Motor neuron (in vitro differentiated cells): ENCODE results near the gene RPS21. TPM values are rescaled to one million over a fixed set of nuclear protein-coding genes. Genes with fewer than 3 reads are reported as not detected.
"Not testable (repeated sequence)": the region's sequence is repeated elsewhere in the genome, so short reads cannot be mapped to it uniquely, and the experiment has no call there.

Experiments used
- ATAC-seq, 8 experiments: fragments of 200-7000 bp; cut with Tn5 transposase; replicated peaks in 6 of 8; 2 replicates each; pipeline ENCODE4 v1.8.0; 2021; ENCODE audit warnings: mild to moderate bottlenecking in 8 of 8, moderate library complexity in 8 of 8
- H3K27ac ChIP-seq, 2 donors: fragments of 250-450 bp; sonication (Bioruptor Pico); 2 replicates each; pipeline ENCODE4 v1.9.0; 2021; ENCODE audit warnings: antibody characterized with exemption in 2 of 2, mild to moderate bottlenecking in 2 of 2, moderate library complexity in 1 of 2
- H3K4me1 ChIP-seq, 2 donors: fragments of 250-450 bp; sonication (Bioruptor Pico); replicated peaks in 1 of 2; 2 replicates each; pipeline ENCODE4 v1.6.1; 2021; ENCODE audit warnings: antibody characterized with exemption in 2 of 2, mild to moderate bottlenecking in 2 of 2, moderate library complexity in 1 of 2
- H3K4me3 ChIP-seq, 5 donors: fragments of 250-450 bp; sonication (Bioruptor Pico); 2 replicates each; pipeline ENCODE4 v1.9.0; 2021; ENCODE audit warnings: antibody characterized with exemption in 5 of 5, mild to moderate bottlenecking in 5 of 5, moderate library complexity in 4 of 5
- WGBS, 10 experiments: fragments of 450-650 bp; shearing (Covaris generic); methylation state at CpG; one replicate each; pipeline ENCODE4 v1.0.0; 2022; 5-methylcytosine and 5-hydroxymethylcytosine counted together
- in situ Hi-C, 9 experiments: fragments of 400-800 bp; cut with MboI; loops; one replicate each; pipeline ENCODE4 v1.15.0; 2021; ENCODE audit warnings: low sequenced_read_pairs in 9 of 9, low pct_unique_long_range_greater_than_20kb in 2 of 9; ENCODE audit not compliant: unreplicated experiment in 9 of 9
- total RNA-seq, 8 experiments: library from RNA; unstranded; fragments of 300-600 nt; gene quantifications; 2 replicates each; pipeline versions ENCODE4 v1.2.3 to v1.2.4, GENCODE V29; 2022

The RPS21 gene
- total RNA-seq, 8 experiments from 2014 or later: 960 to 3,776 (median 2,338) TPM

- ATAC-seq: no peak
- H3K4me3 ChIP-seq: no peak overlapping the region
- in situ Hi-C loops: loop anchor here in 3 of 9 experiments (10.0 to 25.0 kb wide), 2 partner anchors 194 to 197 kb away; no protein-coding TSS in a partner anchor
- peaks cover 2 to 6% of the 10 kb centered on the region in 2 donors for H3K4me1 ChIP-seq
- H3K27ac ChIP-seq: no peak overlapping the region
- 0 to 81% (median 80%) methylated on average over 1 to 6 of the region's 25 CpGs; no CpG with 5 or more reads in 6 of the 10 experiments for WGBS, 10 experiments
These were observed 31.2 kb downstream of the RPS21 start for GRCh38 chr20:62417981-62418708.

GRCh38 chr20:62418709-62419487 lies 32.0 kb downstream of the RPS21 start:
- WGBS, 10 experiments: 83% methylated on average over 2 of the region's 19 CpGs; no CpG with 5 or more reads in 9 of the 10 experiments
- Histone ChIP-seq H3K4me1 (peaks cover 9 to 12% of the 10 kb centered on the region in 2 donors), H3K4me3 (no peak overlapping the region), H3K27ac (no peak overlapping the region)
- in situ Hi-C loops: loop anchor here in 3 of 9 experiments (10.0 to 25.0 kb wide), 2 partner anchors 193 to 196 kb away; no protein-coding TSS in a partner anchor
- ATAC-seq: no peak

GRCh38 chr20:62419759-62420158 lies 32.9 kb downstream of the RPS21 start:
- ATAC-seq: no peak
- Histone ChIP-seq H3K4me1 (peaks cover 11 to 15% of the 10 kb centered on the region in 2 donors), H3K4me3 (no peak overlapping the region), H3K27ac (no peak overlapping the region)
- in situ Hi-C loops: loop anchor here in 3 of 9 experiments (10.0 to 25.0 kb wide), 2 partner anchors 193 to 195 kb away; no protein-coding TSS in a partner anchor
- 80% methylated on average over 1 of the region's 9 CpGs; no CpG with 5 or more reads in 9 of the 10 experiments for WGBS, 10 experiments

GRCh38 chr20:62420846-62421715 lies 34.2 kb downstream of the RPS21 start:
- H3K4me1 ChIP-seq: peaks cover 11 to 15% of the 10 kb centered on the region in 2 donors
- in situ Hi-C loops: loop anchor here in 2 of 9 experiments (25.0 kb wide), 1 partner anchor 191 kb away; no protein-coding TSS in a partner anchor
- no peak overlapping the region for H3K4me3 ChIP-seq
- no peak for ATAC-seq
- 60 to 100% (median 80%) methylated on average over 1 to 5 of the region's 24 CpGs; no CpG with 5 or more reads in 5 of the 10 experiments for WGBS, 10 experiments
- no peak overlapping the region for H3K27ac ChIP-seq

GRCh38 chr20:62421716-62421990 lies 34.8 kb downstream of the RPS21 start:
- in situ Hi-C loops: loop anchor here in 2 of 9 experiments (25.0 kb wide), 1 partner anchor 191 kb away; no protein-coding TSS in a partner anchor
- 60 to 90% (median 80%) methylated on average over 1 to 2 of the region's 6 CpGs; no CpG with 5 or more reads in 7 of the 10 experiments for WGBS, 10 experiments
- Histone ChIP-seq H3K4me3 (no peak overlapping the region), H3K4me1 (peaks cover 12 to 13% of the 10 kb centered on the region in 2 donors), H3K27ac (no peak overlapping the region)
- no peak for ATAC-seq

GRCh38 chr20:62422636-62423325 lies 35.9 kb downstream of the RPS21 start:
- Histone ChIP-seq H3K27ac (no peak overlapping the region), H3K4me3 (no peak overlapping the region), H3K4me1 (peaks cover 16% of the 10 kb centered on the region in 2 donors)
- 92% methylated on average over 2 to 6 of the region's 20 CpGs; no CpG with 5 or more reads in 7 of the 10 experiments for WGBS, 10 experiments
- in situ Hi-C loops: loop anchor here in 2 of 9 experiments (25.0 kb wide), 1 partner anchor 190 kb away; no protein-coding TSS in a partner anchor
- ATAC-seq: no peak

- ATAC-seq: peak in 7 of 8 experiments; percentile 8 to 81 (median 48)
- no peak overlapping the region for H3K4me3 ChIP-seq
- no peak overlapping the region for H3K27ac ChIP-seq
- peaks cover 16 to 17% of the 10 kb centered on the region in 2 donors for H3K4me1 ChIP-seq
- in situ Hi-C loops: loop anchor here in 2 of 9 experiments (25.0 kb wide), 1 partner anchor 189 kb away; no protein-coding TSS in a partner anchor
- 0 to 80% (median 80%) methylated on average over 1 of the region's 10 CpGs; no CpG with 5 or more reads in 5 of the 10 experiments for WGBS, 10 experiments
These were observed 36.4 kb downstream of the RPS21 start for GRCh38 chr20:62423326-62423706.

- Histone ChIP-seq H3K27ac (no peak overlapping the region), H3K4me1 (peaks cover 26 to 28% of the 10 kb centered on the region in 2 donors), H3K4me3 (no peak overlapping the region)
- no peak for ATAC-seq
- in situ Hi-C loops: loop anchor here in 2 of 9 experiments (25.0 kb wide), 1 partner anchor 188 kb away; no protein-coding TSS in a partner anchor
- 0 to 90% (median 60%) methylated on average over 1 to 4 of the region's 23 CpGs; no CpG with 5 or more reads in 6 of the 10 experiments for WGBS, 10 experiments
These were observed 37.6 kb downstream of the RPS21 start for GRCh38 chr20:62424249-62425107.

GRCh38 chr20:62425281-62426058 lies 38.6 kb downstream of the RPS21 start:
- WGBS, 10 experiments: 53 to 97% (median 70%) methylated on average over 1 to 6 of the region's 21 CpGs; no CpG with 5 or more reads in 3 of the 10 experiments
- Histone ChIP-seq H3K4me1 (peaks cover 26 to 28% of the 10 kb centered on the region in 2 donors), H3K4me3 (no peak overlapping the region), H3K27ac (no peak overlapping the region)
- peak in 1 of 8 experiments; percentile 3 for ATAC-seq
- in situ Hi-C loops: no loop called here

- H3K27ac ChIP-seq, H3K4me3 ChIP-seq, ATAC-seq, in situ Hi-C loops: not testable (repeated sequence)
- 61 to 100% (median 100%) methylated on average over 1 to 4 of the region's 4 CpGs; no CpG with 5 or more reads in 7 of the 10 experiments for WGBS, 10 experiments
- H3K4me1 ChIP-seq: peaks cover 26 to 28% of the 10 kb centered on the region in 2 donors
These were observed 39.1 kb downstream of the RPS21 start for GRCh38 chr20:62426059-62426348.
